ENCODE measurements around the gene FAM167B. TPM values are rescaled to one million over a fixed set of nuclear protein-coding genes. Genes with fewer than 3 reads are reported as not detected.
A peak's percentile ranks its signal among the peaks of the same experiment; 100 is the strongest.

FAM167B gene
- polyA plus RNA-seq, 2 of the 4 experiments (the other 2 are of a cell fraction), result 0.53 to 2.0 TPM

GRCh38 chr1:32234792-32235191, 12.2 kb upstream of the FAM167B start:
- ChIA-PET POLR2A (interaction anchor here (0.6 kb wide), 1 partner anchor 56 kb away, joined by 3 read pairs; the partner anchor contains the start of gene TXLNA), CTCF (interaction anchor here (0.8 to 1.4 kb wide), 4 partner anchors 8 to 97 kb away, joined by 3 to 4 read pairs (median 3); no protein-coding TSS in a partner anchor)
- Histone ChIP-seq H3K4me3 (no peak overlapping the region), H3K27ac (peak overlapping the region; percentile 79 to 87), H3K4me1 (peaks cover 35% of the 10 kb centered on the region), H3K9me3 (no peaks in the 10 kb centered on the region), H3K4me2 (no peak overlapping the region)
- 85% methylated on average over 5 of the region's 7 CpGs for WGBS (ENCODE audit: missing lambda C conversion rate)
- FAIRE-seq (no peak), ATAC-seq (peak; percentile 36 to 40; a peak in 5 of 6 replicates), DNase-seq (ENCODE audit: low read depth in 1 of 2, low spot score in 1 of 2) (peak in 1 of 2 experiments; percentile 24)
- TF ChIP-seq FOSB (CRISPR knock-in tag; IDR thresholded peaks at IDR 0.05) (no peak), SREBF2 (IDR thresholded peaks at IDR 0.05) (no peak), CBX8 (IDR thresholded peaks at IDR 0.05) (no peak), BHLHE40 (IDR thresholded peaks at IDR 0.05; ENCODE audit: low read depth, low read length) (no peak), HDAC2 (IDR thresholded peaks at IDR 0.05) (no peak)

GRCh38 chr1:32239337-32239736, 7.7 kb upstream of the FAM167B start:
- Histone ChIP-seq H3K9me3 (no peaks in the 10 kb centered on the region), H3K4me2 (no peak overlapping the region), H3K4me3 (no peak overlapping the region), H3K4me1 (peaks cover 51% of the 10 kb centered on the region), H3K27ac (no peak overlapping the region)
- FAIRE-seq, result no peak
- WGBS (ENCODE audit: missing lambda C conversion rate), result 78% methylated on average over 4 of the region's 4 CpGs
- DNase-seq (ENCODE audit: low read depth in 1 of 2, low spot score in 1 of 2), result no peak
- CTCF ChIA-PET, result interaction anchor here (1.9 to 4.8 kb wide), 5 partner anchors 7 to 79 kb away, joined by 6 to 45 read pairs (median 17); no protein-coding TSS in a partner anchor
- POLR2A ChIA-PET, result interaction anchor here (2.2 kb wide), 1 partner anchor 52 kb away, joined by 11 read pairs; the partner anchor contains the start of gene HDAC1
- TF ChIP-seq FOSL2 (IDR thresholded peaks at IDR 0.05) (no peak), FOSL2 (CRISPR knock-in tag; IDR thresholded peaks at IDR 0.05) (no peak), KDM1A (IDR thresholded peaks at IDR 0.05; ENCODE audit: low read depth) (no peak), MYC (IDR thresholded peaks at IDR 0.05; ENCODE audit: borderline replicate concordance, low read length) (no peak), GATA3 (IDR thresholded peaks at IDR 0.05; ENCODE audit: borderline replicate concordance) (no peak), RAD21 (conservative IDR thresholded peaks at IDR 0.05 in 1 of 2, IDR thresholded peaks at IDR 0.05 in 1 of 2) (no peak), HOXB5 (CRISPR knock-in tag; IDR thresholded peaks at IDR 0.05) (no peak), POLR2A (IDR thresholded peaks at IDR 0.05; ENCODE audit: low read length) (no peak), EHF (CRISPR knock-in tag; IDR thresholded peaks at IDR 0.05) (no peak), NPAS2 (CRISPR knock-in tag; IDR thresholded peaks at IDR 0.05; ENCODE audit: borderline replicate concordance) (no peak), ESRRA (IDR thresholded peaks at IDR 0.05; ENCODE audit: borderline replicate concordance, low read length) (no peak), SREBF2 (IDR thresholded peaks at IDR 0.05) (no peak), EP300 (IDR thresholded peaks at IDR 0.05) (no peak), PBX3 (IDR thresholded peaks at IDR 0.05) (no peak), HMGXB4 (CRISPR knock-in tag; IDR thresholded peaks at IDR 0.05; ENCODE audit: borderline replicate concordance) (no peak), NR3C1 (IDR thresholded peaks at IDR 0.05) (no peak), RNF2 (IDR thresholded peaks at IDR 0.05; ENCODE audit: borderline replicate concordance, low read depth) (no peak), JUN (IDR thresholded peaks at IDR 0.05) (no peak), ZNF302 (CRISPR knock-in tag; IDR thresholded peaks at IDR 0.05) (no peak), POLR2AphosphoS2 (conservative IDR thresholded peaks at IDR 0.05; ENCODE audit: low read length) (no peak)
- no peak for ATAC-seq

- no peak overlapping the region for H3K4me3 ChIP-seq
- no peak for DNase-seq (ENCODE audit: low read depth in 1 of 2, low spot score in 1 of 2)
- H3K4me1 ChIP-seq, result peaks cover 46% of the 10 kb centered on the region
- no peak for FAIRE-seq
- no peak for ATAC-seq
- H3K4me2 ChIP-seq, result peak overlapping the region; percentile 81
- H3K27ac ChIP-seq, result peak overlapping the region; percentile 79 to 94; a peak in 4 of 6 replicates
- WGBS (ENCODE audit: missing lambda C conversion rate), result 97% methylated on average over 12 of the region's 20 CpGs
- no peaks in the 10 kb centered on the region for H3K9me3 ChIP-seq
- ChIA-PET POLR2A (interaction anchor here (1.5 to 3.4 kb wide), 3 partner anchors 17 to 96 kb away, joined by 3 to 16 read pairs (median 11); partner anchors contain the start of genes HDAC1 and MARCKSL1), CTCF (interaction anchor here (0.6 to 4.8 kb wide), 13 partner anchors 8 to 83 kb away, joined by 3 to 45 read pairs (median 6); partner anchors contain the start of gene LCK)
- TF ChIP-seq POLR2A (IDR thresholded peaks at IDR 0.05; ENCODE audit: low read length) (no peak), RARB (CRISPR knock-in tag; IDR thresholded peaks at IDR 0.05) (no peak), HOXB5 (CRISPR knock-in tag; IDR thresholded peaks at IDR 0.05) (no peak), E2F6 (IDR thresholded peaks at IDR 0.05; ENCODE audit: borderline replicate concordance, low read depth) (no peak), EP300 (IDR thresholded peaks at IDR 0.05) (no peak), KDM1A (IDR thresholded peaks at IDR 0.05; ENCODE audit: low read depth) (no peak), TP53 (CRISPR knock-in tag; IDR thresholded peaks at IDR 0.05) (no peak), SMC3 (IDR thresholded peaks at IDR 0.05) (no peak), USF2 (IDR thresholded peaks at IDR 0.05) (no peak), CEBPB (IDR thresholded peaks at IDR 0.05) (no peak), ZC3H11A (IDR thresholded peaks at IDR 0.05) (no peak), ELK1 (IDR thresholded peaks at IDR 0.05; ENCODE audit: low read depth, low read length) (no peak)
These were observed 7.3 kb upstream of the FAM167B start for GRCh38 chr1:32239790-32240139.
